ENCODE measurements around the gene POTEB3.
"Not testable (repeated sequence)": the region's sequence is repeated elsewhere in the genome, so short reads cannot be mapped to it uniquely, and the experiment has no call there.

DNA sequence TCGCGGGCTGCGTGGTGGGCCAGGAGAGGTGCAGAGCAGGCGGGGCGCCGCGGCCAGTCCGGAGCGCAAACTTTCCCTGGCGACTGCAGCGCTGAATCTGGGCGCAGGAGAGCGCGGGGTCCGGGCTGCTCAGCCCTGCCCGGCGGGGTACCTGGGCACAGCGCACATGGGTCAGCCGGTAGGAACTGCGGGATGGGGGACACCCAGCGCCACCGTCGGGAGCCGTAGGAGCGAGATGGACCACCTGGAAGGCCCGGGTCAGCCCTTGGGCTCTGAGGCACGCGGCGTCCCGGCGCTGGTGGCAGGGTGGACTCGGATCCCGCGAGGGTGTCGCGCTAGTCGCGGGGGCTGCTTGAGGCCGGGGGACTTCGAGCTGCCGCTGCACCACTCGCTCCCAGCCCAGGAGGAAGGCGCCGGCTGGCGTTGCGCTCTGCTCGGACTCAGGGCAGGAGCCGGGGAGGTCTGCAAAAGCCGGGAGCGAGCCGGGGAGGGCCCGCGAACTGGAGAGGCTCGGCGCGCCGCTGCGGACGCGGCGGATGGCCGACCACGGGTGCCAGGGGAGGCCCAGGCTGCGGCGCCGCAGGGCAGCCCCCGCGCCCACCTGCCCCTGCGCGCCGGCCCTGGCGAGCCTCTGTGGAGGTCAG is 11.7 kb upstream of the POTEB3 start:
- TF ChIP-seq, protein P1, sequence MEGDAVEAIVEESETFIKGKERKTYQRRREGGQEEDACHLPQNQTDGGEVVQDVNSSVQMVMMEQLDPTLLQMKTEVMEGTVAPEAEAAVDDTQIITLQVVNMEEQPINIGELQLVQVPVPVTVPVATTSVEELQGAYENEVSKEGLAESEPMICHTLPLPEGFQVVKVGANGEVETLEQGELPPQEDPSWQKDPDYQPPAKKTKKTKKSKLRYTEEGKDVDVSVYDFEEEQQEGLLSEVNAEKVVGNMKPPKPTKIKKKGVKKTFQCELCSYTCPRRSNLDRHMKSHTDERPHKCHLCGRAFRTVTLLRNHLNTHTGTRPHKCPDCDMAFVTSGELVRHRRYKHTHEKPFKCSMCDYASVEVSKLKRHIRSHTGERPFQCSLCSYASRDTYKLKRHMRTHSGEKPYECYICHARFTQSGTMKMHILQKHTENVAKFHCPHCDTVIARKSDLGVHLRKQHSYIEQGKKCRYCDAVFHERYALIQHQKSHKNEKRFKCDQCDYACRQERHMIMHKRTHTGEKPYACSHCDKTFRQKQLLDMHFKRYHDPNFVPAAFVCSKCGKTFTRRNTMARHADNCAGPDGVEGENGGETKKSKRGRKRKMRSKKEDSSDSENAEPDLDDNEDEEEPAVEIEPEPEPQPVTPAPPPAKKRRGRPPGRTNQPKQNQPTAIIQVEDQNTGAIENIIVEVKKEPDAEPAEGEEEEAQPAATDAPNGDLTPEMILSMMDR (conservative IDR thresholded peaks at IDR 0.05 in 1 of 2, IDR thresholded peaks at IDR 0.05 in 1 of 2; ENCODE audit: low read depth in 1 of 2, low read length in 2 of 2), result not testable (repeated sequence)
- TF ChIP-seq EZH2 (IDR thresholded peaks at IDR 0.05; ENCODE audit: low read length, missing control alignments), result not testable (repeated sequence)
